ENCODE data around the gene SCN3B.

SCN3B gene, protein sequence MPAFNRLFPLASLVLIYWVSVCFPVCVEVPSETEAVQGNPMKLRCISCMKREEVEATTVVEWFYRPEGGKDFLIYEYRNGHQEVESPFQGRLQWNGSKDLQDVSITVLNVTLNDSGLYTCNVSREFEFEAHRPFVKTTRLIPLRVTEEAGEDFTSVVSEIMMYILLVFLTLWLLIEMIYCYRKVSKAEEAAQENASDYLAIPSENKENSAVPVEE

DNA sequence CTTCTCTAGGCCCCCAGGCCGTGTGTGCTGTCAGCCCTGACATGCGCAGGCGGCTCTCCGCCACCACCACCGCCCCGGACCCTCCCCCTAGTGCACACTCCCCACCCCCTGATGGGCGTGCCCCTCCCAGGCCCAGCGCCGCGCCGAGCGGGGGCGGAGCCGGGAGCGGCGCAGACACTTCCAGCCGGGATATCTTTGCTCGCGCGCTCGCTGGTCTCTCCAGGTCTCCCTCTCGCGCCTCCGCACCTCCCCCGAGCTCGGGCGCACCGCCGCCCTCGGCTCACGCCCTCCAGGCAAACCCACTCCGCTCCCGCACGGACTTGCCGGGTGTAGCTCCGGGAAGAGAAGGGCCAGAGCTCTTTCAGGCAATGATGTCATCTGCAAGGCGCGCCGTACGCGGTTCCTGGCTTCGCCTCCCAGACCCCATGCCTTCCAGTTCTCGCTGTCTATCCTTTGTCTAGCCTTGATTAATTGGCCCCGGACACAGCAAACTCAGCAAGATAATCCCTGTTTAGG is at the start of gene SCN3B:
Gene SCN3B (minus strand): TSS at position 59 of the 516 bp plus-strand sequence. CDS start 823 bp downstream, outside the sequence.
- DNase-seq, result peak; percentile 74

DNA sequence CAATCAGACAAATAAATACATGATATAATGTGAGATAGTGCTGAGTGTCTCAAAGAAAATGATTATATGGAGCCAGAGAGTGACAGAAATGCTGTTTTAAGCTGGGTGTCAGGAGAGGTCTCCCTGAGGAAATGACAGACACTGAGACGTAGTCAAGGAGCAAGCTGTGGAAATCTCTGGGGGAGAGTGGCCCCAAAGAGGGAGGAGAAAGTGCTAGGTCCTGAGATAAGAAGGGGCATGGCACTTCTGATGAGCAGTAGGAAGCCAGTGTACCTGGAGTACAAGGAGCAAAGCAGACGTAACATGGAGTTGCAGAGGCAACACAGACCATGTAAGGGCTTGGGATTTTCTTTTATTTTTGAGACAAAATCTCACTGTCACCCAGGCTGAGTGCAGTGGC is 48.3 kb upstream of the SCN3B start:
- in situ Hi-C loops (cut with HindIII; ENCODE audit: low pct_ligation_motif_present, low pct_unique_long_range_greater_than_20kb, low sequenced_read_pairs), result no loop called here
- no peak for DNase-seq

More for the DNA sequence above, at the start of gene SCN3B:
- in situ Hi-C loops (cut with HindIII; ENCODE audit: low pct_ligation_motif_present, low pct_unique_long_range_greater_than_20kb, low sequenced_read_pairs), result no loop called here

DNA sequence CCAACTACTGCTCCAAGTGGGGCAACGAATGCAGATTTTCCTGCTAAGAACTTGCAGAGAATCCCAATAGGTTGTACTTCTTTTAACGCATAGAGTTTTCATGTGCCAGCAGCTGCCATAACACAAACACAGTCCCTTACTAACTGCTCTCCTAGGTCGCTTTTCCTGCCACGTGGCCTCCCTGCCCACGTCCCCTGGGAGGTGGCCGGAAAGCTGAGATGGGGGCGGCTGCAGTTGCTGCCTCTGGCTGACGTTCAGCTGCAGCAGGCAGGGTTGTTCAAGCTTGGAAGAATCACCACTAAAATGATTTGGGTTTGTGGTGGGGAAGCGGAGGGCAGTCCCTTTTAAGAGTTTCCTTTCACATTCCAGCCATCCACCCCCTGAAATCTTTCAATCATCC is 47.7 kb upstream of the SCN3B start:
- in situ Hi-C loops (cut with HindIII; ENCODE audit: low pct_ligation_motif_present, low pct_unique_long_range_greater_than_20kb, low sequenced_read_pairs), result no loop called here
- no peak for DNase-seq

DNA sequence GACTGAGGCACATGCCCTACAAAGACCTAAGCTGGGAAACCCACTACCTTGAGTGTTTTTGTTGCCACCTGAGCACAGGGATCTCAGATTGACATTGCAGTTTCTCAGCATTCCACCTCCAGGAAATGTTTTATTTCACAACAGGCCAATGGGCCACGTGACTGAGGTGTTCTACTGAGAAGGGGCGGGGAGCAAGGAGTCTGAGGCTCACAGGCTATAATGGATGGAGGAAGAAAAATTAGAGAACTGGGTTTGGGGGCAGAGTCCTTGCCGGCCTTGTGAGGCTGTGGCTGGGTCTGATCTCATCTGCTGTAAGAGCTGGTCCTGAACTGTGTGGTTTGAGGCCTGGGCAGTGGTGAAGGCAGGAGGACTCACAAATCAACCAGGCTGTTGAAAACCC is 46.3 kb upstream of the SCN3B start:
- in situ Hi-C loops (cut with HindIII; ENCODE audit: low pct_ligation_motif_present, low pct_unique_long_range_greater_than_20kb, low sequenced_read_pairs), result no loop called here
- DNase-seq, result no peak

DNA sequence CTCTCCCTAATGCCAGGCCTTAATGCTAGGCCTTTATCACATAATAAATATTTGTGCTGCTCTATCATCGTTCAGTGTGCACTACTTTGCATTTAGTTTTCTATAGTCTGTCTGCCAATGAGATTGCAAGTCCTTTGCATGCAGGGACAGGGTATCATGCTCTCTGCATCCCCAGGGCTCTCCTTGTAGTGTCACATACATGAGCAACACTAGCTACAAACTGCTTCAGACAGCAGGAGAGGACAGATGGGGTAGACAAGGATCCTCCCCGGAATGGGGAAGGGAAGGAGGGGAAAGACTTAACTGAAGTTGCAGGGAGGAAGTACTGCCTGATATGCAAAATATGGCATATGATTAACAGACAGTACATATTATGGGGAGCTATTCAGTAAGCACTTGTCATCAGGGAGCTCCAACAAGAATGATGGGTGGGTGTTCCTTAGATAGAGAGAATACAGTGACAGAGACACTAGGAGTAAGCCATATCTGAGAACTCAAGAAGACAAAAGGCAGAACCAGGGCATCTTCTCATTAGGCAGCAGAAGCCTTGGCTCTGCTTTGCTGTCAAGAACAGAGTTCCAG is 44.2 kb upstream of the SCN3B start:
- no peak for DNase-seq
- in situ Hi-C loops (cut with HindIII; ENCODE audit: low pct_ligation_motif_present, low pct_unique_long_range_greater_than_20kb, low sequenced_read_pairs), result no loop called here

DNA sequence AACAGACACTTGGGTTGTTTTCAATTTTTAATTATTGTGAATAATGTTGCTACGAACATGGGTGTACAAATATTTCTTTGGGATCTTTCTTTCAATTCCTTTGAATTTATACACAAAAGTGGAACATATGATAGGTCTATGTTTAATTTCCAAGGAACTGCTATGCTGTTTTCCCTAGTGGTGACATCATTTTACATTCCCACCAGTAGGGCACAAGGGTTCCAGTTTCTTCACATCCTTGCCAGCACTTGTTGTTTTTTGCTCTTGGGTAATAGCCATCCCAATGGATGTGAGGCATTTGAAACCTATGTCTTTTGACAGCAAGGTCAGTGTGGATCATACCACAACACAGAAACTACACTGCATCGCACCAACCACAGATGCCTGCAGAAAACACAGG is 41.8 kb upstream of the SCN3B start:
- in situ Hi-C loops (cut with HindIII; ENCODE audit: low pct_ligation_motif_present, low pct_unique_long_range_greater_than_20kb, low sequenced_read_pairs), result no loop called here
- DNase-seq, result no peak

DNA sequence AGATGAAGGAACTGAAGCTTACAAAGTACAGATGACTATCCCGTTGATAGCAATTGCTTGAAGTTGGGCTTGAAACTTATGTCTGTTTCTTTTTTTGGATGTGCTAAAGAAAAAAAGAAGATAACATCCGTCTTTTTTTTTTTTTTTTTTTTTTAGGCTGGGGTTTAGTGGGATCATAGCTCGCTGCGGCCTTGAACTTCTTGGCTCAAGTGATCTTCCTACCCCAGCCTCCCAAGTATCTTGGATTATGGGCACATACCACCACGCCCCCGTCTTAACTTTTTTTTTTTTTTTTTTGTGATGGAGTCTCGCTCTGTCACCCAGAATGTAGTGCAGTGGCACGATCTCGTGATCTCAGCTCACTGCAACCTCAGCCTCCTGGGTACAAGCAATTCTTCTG is 40.8 kb upstream of the SCN3B start:
- DNase-seq, result no peak
- in situ Hi-C loops (cut with HindIII; ENCODE audit: low pct_ligation_motif_present, low pct_unique_long_range_greater_than_20kb, low sequenced_read_pairs), result no loop called here

DNA sequence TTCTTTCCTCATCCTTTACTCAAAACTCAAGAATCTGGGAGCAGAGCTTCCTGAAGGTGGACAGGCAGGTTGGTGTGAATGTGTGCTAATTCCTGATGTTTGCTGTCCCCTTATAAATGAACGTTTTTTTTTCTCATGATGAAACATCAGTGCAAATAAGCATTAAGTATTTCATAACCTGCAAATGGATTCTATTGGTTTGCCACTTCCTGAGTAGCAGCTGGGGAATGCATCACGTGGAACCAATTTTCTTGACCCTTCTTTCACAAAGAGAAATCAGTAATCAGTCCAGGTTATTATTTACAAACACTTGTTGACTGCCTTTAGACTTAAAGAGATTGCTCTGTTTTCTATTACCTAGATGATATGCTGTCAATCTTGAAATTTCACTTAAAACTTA is 40.1 kb upstream of the SCN3B start:
- in situ Hi-C loops (cut with HindIII; ENCODE audit: low pct_ligation_motif_present, low pct_unique_long_range_greater_than_20kb, low sequenced_read_pairs), result no loop called here
- no peak for DNase-seq

DNA sequence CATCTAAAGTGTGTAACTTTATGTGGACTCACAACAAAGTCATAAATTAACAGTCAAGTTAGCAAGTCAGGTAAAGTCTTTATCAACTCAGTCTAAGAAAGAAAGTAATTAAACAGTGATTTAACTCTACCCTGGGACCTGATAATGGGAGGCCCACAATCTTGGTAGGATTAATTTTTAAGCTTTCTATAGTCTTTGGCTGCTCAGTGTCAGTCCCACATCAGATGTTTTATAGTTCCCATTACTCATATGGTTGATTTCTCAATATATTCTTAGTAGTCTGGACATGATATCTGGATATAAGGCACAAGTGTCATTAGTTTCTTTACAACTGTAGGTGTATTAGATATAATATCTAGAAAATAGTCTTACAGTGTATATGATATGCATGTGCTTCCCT is 38.5 kb upstream of the SCN3B start:
- no peak for DNase-seq
- in situ Hi-C loops (cut with HindIII; ENCODE audit: low pct_ligation_motif_present, low pct_unique_long_range_greater_than_20kb, low sequenced_read_pairs), result no loop called here

DNA sequence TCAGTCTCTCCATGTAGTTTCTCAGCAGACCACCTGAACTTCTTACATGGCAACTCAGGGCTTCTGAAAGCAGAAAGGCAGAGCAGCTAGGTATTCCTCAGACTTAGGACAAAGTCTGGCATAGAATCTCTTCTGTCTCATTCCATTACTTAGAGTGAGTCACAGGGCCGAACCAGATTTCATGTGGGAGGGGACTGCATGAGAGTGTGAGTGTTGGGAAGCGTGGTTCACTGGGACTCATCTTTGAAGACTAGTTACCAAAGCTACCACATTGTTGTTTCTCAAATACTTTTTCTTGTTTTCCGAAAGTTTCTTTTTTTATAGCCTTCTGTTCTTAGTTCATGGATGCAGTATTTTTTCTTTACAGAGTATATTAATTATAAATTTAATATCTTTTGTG is 36.1 kb upstream of the SCN3B start:
- no peak for DNase-seq
- in situ Hi-C loops (cut with HindIII; ENCODE audit: low pct_ligation_motif_present, low pct_unique_long_range_greater_than_20kb, low sequenced_read_pairs), result no loop called here

DNA sequence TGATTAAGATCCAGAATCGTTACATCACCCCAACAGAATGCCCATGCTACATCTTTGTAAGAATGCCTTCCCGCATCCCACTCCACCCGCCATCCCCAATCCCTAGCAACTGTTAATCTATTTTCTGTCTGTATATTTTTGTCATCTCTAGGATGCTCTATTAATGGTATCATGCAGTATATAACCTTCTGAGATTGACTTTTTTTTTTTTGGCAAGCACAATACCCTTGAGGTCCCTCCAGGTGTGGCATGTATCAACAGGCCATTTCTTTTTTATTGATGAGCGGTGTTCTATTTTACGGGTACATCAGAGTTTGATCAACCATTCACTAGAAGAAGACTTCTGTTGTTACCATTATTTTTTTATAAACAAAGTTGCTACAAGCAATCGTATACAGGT is 30.2 kb upstream of the SCN3B start:
- in situ Hi-C loops (cut with HindIII; ENCODE audit: low pct_ligation_motif_present, low pct_unique_long_range_greater_than_20kb, low sequenced_read_pairs), result no loop called here
- DNase-seq, result no peak

DNA sequence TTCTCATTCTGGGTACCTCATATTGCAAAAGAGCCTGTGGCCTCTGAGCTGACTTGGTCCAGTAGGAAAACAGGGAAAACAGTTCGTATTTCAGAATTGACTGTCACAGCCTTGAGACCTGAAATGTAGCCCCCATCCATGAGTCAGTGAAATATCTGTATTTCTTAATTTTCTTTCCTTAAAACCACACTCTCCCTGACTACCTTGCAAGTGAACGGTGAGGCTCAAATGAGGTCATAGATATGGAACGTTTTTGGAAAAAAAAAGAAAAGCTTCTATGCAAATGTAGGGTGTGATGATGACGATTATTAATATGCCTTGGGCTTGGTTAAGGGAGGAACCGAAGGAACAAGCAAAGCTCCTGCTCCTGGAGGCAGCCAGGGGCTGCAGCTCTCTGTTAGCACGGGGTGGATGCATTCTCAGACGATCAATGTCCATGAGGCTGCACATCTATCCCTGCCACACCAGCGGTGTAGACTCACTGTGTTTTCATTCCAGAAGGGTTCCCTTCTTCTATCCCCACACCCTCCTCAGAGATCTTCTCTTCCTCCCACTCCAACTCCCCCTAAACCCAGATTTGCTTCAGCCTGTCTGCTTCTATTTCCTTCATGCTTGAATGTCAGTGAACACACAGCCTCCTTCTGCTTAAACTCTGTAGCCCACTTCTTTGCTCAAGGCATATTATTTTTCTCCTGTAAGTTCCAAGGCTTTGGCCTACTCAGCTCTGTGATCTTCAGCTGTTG is 29.2 kb upstream of the SCN3B start:
- DNase-seq, result no peak
- in situ Hi-C loops (cut with HindIII; ENCODE audit: low pct_ligation_motif_present, low pct_unique_long_range_greater_than_20kb, low sequenced_read_pairs), result no loop called here

DNA sequence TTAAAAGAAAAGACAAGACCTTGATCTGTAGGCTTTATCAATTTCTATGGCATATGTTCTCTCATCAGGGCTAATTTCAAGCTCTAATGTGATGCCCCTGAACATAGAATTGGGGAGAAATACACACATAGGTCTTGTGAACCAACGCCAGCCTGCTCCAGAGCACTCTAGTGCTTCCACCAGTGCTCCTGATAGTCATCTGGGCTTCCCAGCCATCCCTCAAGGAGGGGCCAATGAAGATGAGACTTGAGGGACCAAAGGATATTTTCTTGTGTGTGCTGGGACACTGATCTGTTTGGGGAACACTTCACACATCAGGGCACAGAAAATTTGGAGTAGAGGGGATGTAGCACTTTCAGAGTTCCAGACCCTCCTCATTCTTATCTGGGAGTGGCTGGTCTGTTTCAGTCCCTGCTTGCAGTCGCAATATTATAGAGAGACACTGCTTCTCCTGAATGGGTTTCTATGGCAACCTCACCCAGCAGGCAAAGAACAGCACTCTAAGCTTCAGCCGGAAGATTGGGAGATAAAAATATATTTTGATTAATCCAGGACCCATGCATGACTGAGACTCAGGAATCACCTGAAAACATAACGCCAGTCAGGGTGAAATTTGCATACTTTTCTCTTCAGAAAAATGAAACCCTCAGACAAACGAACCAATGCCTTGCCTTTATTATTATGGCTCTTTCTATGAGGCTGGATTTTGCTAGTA is 28.4 kb upstream of the SCN3B start:
- DNase-seq, result no peak
- in situ Hi-C loops (cut with HindIII; ENCODE audit: low pct_ligation_motif_present, low pct_unique_long_range_greater_than_20kb, low sequenced_read_pairs), result no loop called here

DNA sequence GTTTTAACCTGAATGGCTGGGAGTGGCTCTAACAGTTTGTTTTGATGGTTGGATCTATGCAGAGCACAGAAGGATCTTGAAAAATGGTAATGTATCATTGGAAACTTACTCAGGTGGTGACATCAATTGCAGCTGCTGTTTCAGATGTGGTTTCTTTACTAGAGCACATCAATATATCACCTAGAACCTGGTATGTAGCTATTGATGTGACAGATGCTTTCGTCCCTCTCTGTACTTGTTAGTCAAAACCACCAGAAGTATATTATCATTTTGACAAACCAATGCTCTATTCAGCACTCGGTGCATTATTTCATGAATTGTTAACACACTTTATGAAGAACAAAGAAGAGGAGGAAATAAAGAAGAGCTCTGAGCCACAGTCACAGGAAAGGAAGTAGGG is 26.6 kb upstream of the SCN3B start:
- in situ Hi-C loops (cut with HindIII; ENCODE audit: low pct_ligation_motif_present, low pct_unique_long_range_greater_than_20kb, low sequenced_read_pairs), result no loop called here
- DNase-seq, result no peak

DNA sequence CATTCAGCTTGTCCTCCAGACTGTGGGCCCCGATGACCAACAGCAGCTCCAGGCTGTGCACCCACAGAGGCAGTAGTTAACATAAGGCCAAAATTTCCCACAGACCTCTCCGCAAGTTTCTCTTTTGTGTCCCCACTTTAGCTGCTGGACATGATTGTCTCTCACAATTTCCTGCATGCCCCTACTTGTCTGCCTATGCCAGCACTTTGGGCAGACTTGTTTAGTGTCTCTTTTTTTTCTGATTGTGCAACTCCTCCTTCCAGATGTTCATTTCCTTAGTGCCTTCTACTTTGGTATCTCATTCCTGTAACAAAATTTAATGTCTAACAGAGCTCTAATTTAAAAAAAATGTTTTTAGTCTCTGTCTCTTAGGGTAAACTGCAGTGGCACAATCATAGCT is 23.8 kb upstream of the SCN3B start:
- DNase-seq, result no peak
- in situ Hi-C loops (cut with HindIII; ENCODE audit: low pct_ligation_motif_present, low pct_unique_long_range_greater_than_20kb, low sequenced_read_pairs), result no loop called here

DNA sequence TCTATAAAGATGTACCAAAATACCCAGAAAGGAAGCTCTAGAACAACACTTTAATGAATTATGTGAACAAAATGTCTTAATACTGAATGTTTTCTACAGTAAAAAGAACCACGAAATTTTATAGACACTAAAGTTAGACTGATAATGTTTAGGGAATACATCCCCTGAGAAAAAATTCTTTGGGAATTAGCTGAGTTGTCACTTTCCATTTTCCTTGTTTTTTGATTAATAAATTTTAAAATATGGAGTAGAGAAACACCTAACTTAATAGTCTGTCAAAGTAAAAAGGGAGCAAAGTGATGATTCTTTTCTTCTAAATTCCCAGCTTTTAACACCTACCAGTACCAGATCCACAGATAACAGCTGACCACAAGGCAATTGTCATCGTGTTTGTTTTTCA is 23.1 kb upstream of the SCN3B start:
- no peak for DNase-seq
- in situ Hi-C loops (cut with HindIII; ENCODE audit: low pct_ligation_motif_present, low pct_unique_long_range_greater_than_20kb, low sequenced_read_pairs), result no loop called here

DNA sequence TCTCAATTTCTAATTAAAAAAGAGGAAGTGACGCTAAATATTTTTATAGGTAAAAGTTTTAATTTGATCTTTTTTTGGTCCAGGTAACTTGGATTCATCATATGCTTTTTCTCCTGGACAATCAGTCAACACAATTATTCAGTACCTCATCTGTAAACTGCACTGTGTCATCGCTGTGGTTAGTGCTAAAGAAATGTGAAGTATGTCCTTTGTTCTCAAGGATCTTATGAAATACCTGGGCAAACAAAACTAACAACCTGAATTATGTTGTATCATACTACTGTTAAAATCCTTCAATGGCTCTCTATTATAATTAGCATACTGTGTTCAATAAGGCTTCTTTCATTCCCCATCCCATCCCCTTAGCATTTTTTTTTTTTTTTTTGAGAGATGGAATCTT is 19.9 kb upstream of the SCN3B start:
- DNase-seq, result no peak
- in situ Hi-C loops (cut with HindIII; ENCODE audit: low pct_ligation_motif_present, low pct_unique_long_range_greater_than_20kb, low sequenced_read_pairs), result no loop called here

DNA sequence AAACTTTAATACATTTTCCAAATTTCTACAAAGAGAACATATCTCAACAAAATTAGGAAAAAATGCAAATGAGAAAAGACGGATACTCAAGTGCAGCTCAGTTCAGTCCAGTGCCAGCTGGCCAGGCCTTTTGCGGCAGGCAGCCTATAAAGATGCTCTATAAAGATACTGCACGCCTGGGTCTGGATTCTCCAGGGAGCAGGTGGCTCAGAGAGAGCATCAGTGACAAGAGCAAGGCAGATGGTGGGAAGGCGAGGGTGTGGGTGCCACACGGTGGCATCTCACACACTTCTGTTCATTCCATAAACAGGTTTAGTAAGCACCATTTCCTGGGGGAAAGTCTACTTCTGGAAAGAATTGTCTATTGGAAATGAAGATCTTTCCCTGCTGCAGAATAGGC is 18.1 kb upstream of the SCN3B start:
- in situ Hi-C loops (cut with HindIII; ENCODE audit: low pct_ligation_motif_present, low pct_unique_long_range_greater_than_20kb, low sequenced_read_pairs), result no loop called here
- no peak for DNase-seq

DNA sequence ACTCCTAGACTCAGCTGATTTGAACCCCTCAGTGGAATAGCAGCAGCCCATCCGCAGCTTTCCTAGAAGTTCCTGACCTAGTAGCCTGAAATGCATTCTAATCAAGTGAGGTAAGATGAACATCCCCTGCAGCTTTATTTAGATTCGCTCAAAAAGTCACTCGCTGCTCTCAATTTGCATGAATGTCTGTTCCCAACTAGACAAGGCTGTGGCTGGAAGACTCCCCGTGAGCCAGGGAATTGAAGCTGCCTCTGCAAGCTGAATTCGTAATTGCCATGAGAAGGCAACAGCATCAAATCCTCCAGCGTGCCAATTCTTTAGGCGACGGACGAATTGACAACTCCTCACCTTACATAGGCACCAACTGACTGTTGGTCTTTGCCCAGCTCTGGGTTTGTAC is 17.1 kb upstream of the SCN3B start:
- in situ Hi-C loops (cut with HindIII; ENCODE audit: low pct_ligation_motif_present, low pct_unique_long_range_greater_than_20kb, low sequenced_read_pairs), result no loop called here
- DNase-seq, result no peak
